Stimulated activated naive B cell treated with anti-CD40 and anti-IgM and Interleukin-4, amounts not matched to agents 10 μg/mL and 1 μg/mL and 100 μg/mL, for 72 hours (primary cell): ENCODE measurements around the gene IL20RA.

Experiments used
- ATAC-seq, 2 donors: fragments of 150-1000 bp; cut with Tn5 transposase; replicated peaks; 2 replicates each; pipeline ENCODE4 v1.10.0; 2021; ENCODE audit warnings: moderate library complexity in 1 of 2
- DNase-seq: peaks from one replicate; pipeline ENCODE4 v3.0.0; 2021
- H3K27ac Mint-ChIP-seq: one replicate; pipeline ENCODE4 v1.8.0; 2022; ENCODE audit warnings: mild to moderate bottlenecking, mixed read lengths
- H3K27me3 Mint-ChIP-seq, 2 donors: one replicate each; pipeline ENCODE4 v1.8.0; 2022; ENCODE audit warnings: mixed read lengths in 2 of 2
- H3K36me3 Mint-ChIP-seq, 2 donors: one replicate each; pipeline ENCODE4 v1.8.0; 2022; ENCODE audit warnings: mixed read lengths in 2 of 2, mild to moderate bottlenecking in 1 of 2
- H3K4me1 Mint-ChIP-seq, 2 donors: one replicate each; pipeline ENCODE4 v1.8.0; 2022; ENCODE audit warnings: mixed read lengths in 2 of 2, mild to moderate bottlenecking in 1 of 2
- H3K4me3 Mint-ChIP-seq, 2 donors: one replicate each; pipeline ENCODE4 v1.8.0; 2022; ENCODE audit warnings: mild to moderate bottlenecking in 2 of 2, mixed read lengths in 2 of 2, moderate library complexity in 1 of 2
- H3K9me3 Mint-ChIP-seq, 2 donors: one replicate each; pipeline ENCODE4 v1.8.0; 2022; ENCODE audit warnings: mixed read lengths in 2 of 2, mild to moderate bottlenecking in 1 of 2

IL20RA gene

DNA sequence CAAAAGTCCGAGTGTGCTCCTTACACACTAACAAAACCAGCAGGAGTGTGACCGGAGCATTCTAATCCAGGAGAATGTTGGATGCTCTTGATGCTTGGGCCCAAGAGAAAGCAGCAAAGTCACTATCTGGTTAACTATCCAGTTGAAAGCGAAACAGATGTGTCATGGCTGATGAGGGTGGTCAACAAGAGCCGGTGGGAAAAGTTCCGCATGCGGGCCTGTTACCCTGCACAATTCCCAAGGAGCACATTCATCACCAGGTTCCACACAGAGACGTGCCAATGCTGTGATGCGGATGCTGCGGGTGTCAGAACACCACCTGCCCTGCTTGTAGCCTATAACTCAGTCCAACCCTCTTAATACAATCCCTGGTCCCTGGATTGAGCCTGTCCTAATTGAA is 38.7 kb downstream of the IL20RA start:
- no peak for ATAC-seq
- Mint-ChIP-seq H3K36me3 (no peaks in the 10 kb centered on the region), H3K27ac (no peak overlapping the region), H3K4me1 (peaks cover 0 to 2% of the 10 kb centered on the region in 2 donors), H3K4me3 (no peak overlapping the region), H3K27me3 (peaks cover 34 to 51% of the 10 kb centered on the region in 2 donors), H3K9me3 (no peaks in the 10 kb centered on the region)
- DNase-seq = no peak

DNA sequence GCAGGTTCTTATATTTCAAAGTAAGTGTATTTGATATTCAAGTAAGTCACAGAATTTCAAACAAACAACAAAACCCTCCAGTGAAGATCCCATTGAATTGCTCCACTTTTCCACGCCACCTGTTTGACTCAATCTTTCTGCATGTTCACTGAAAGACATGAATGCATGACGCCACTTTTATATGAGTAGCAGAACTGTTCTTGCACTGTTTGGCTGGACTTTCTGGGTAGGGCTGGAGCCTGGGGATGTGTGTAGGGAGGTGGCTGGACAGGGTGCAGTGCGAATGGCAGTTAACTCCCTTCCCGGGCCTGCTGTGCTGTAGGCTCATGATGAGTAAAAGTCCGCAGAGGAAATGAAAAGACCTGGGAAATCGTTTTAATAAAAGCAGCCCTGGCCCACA is 39.7 kb downstream of the IL20RA start:
- peaks cover 35 to 50% of the 10 kb centered on the region in 2 donors for H3K27me3 Mint-ChIP-seq
- no peak overlapping the region for H3K4me3 Mint-ChIP-seq
- no peak overlapping the region for H3K27ac Mint-ChIP-seq
- H3K4me1 Mint-ChIP-seq = peaks cover 0 to 2% of the 10 kb centered on the region in 2 donors
- ATAC-seq (no peak), DNase-seq (no peak)
- H3K36me3 Mint-ChIP-seq = no peaks in the 10 kb centered on the region
- H3K9me3 Mint-ChIP-seq = no peaks in the 10 kb centered on the region

DNA sequence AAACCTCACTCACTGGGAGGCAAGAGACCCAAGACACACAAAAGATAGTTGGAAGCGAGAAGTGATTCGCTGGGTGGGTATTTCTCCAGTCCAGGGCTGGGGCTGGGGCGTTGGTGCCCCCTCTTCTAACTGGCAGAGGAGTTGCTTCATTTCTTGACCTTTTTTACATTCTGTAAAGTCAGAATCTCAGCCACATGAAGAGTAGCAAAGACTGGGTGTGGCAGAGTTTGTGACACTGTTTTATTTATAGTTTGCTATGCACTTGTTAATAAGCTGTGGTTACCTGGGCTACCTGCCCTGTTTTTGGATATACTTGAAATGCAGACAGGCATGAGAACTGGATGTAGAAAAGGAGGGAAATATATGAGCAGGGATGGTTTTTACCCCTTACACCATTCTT is 42.3 kb downstream of the IL20RA start:
- H3K4me3 Mint-ChIP-seq = no peak overlapping the region
- H3K9me3 Mint-ChIP-seq = no peaks in the 10 kb centered on the region
- peaks cover 30 to 43% of the 10 kb centered on the region in 2 donors for H3K27me3 Mint-ChIP-seq
- H3K4me1 Mint-ChIP-seq = peaks cover 0 to 2% of the 10 kb centered on the region in 2 donors
- ATAC-seq = no peak
- H3K36me3 Mint-ChIP-seq = no peaks in the 10 kb centered on the region
- H3K27ac Mint-ChIP-seq = no peak overlapping the region
- DNase-seq = no peak

DNA sequence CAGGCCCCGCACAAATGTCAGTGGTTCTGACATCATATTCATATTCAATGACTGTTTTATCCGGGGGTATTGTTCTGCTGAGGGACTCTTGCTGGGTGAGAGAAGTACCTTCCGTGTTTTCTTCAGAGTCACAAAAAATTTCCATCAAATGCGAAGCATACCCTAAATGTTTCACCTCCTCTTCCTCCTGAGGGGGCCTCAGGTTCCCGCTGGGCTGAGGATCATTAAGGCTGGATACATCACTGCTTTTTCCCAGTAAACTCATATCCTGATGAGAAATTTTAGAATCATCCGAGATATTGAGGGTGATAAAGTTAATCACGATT is 42.8 kb downstream of the IL20RA start:
- no peak overlapping the region for H3K4me3 Mint-ChIP-seq
- no peak overlapping the region for H3K27ac Mint-ChIP-seq
- peaks cover 28 to 37% of the 10 kb centered on the region in 2 donors for H3K27me3 Mint-ChIP-seq

DNA sequence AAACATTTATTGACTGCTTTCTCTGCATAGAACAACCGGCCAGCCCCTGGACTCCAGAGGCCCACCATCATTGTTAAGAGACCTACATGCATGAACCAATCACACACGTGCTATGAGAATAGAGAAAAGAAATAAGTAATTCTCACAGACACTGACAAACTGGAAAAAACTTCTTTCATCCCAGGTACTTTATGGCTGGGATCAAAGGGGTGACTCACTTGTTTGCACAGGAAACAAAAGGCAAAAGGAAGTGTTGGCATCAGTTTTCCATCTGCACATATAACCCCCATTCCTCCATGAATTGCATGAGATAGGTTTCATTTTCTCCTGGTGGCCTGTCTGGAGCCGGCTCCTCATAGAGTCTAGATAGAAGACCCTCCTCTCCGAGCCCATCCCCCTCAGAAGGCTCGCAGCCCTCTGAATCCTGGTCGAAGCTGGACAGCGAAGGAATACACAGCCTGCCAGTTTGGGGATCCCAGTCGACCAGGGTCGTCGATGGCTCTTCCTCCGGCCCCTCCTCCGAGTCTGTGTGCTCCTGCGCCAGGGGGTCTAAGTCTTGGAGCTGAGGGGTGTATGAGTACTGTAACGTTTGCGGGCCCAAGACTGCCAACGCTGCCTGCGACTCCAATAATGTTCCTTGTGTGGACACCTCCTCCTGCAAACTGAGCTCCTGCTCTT is 43.3 kb downstream of the IL20RA start:
- H3K4me1 Mint-ChIP-seq = peaks cover 6 to 8% of the 10 kb centered on the region in 2 donors
- ATAC-seq (no peak), DNase-seq (no peak)
- peaks cover 33 to 37% of the 10 kb centered on the region in 2 donors for H3K27me3 Mint-ChIP-seq
- H3K9me3 Mint-ChIP-seq = no peaks in the 10 kb centered on the region
- H3K4me3 Mint-ChIP-seq = no peak overlapping the region
- H3K27ac Mint-ChIP-seq = no peak overlapping the region
- H3K36me3 Mint-ChIP-seq = no peaks in the 10 kb centered on the region

More for the DNA sequence above, 42.8 kb downstream of the IL20RA start:
- Mint-ChIP-seq H3K9me3 (no peaks in the 10 kb centered on the region), H3K36me3 (no peaks in the 10 kb centered on the region), H3K4me1 (peaks cover 3% of the 10 kb centered on the region in 2 donors)
- DNase-seq (no peak), ATAC-seq (no peak)

DNA sequence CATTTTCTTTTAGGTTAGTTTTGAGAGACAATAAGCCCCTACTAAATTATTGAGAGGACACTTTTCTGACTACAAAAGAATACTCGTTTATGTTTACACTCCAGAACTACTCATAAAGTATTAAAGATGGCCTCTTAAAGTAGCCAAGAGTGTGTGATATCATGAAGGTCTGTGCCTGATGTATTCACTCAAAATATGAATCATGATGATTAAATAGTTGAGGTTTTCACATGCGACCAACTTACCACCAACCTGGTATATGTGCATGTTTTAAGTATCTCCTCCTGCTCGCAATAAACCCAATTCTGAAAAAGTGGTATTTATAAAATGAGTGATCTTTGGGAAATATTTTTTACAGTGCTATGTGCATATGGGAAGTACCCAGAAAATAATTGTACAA is 43.9 kb downstream of the IL20RA start:
- no peak overlapping the region for H3K4me3 Mint-ChIP-seq
- peaks cover 36 to 37% of the 10 kb centered on the region in 2 donors for H3K27me3 Mint-ChIP-seq
- peaks cover 6 to 8% of the 10 kb centered on the region in 2 donors for H3K4me1 Mint-ChIP-seq
- no peaks in the 10 kb centered on the region for H3K9me3 Mint-ChIP-seq
- DNase-seq (no peak), ATAC-seq (no peak)
- H3K36me3 Mint-ChIP-seq = no peaks in the 10 kb centered on the region
- no peak overlapping the region for H3K27ac Mint-ChIP-seq

DNA sequence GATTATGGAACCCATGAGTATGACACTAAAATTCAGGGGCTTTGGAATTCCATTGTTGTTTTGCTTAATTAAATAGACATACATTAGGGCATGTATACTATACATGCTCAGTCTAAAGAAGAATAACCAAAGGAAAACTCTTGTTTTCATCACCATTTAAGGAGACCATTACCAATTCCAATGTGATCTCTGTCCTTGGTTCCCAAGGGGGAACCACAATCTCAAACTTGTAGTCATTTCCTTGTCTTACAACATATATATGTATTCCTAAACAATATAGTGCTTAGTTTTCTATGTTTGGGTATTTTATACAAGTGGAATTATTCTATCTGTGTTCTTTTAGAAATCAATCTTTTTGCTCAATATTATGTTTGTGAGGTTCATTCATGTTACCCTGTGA is 49.2 kb downstream of the IL20RA start:
- peaks cover 39 to 45% of the 10 kb centered on the region in 2 donors for H3K27me3 Mint-ChIP-seq
- H3K9me3 Mint-ChIP-seq = no peaks in the 10 kb centered on the region
- DNase-seq (no peak), ATAC-seq (no peak)
- peaks cover 5 to 10% of the 10 kb centered on the region in 2 donors for H3K4me1 Mint-ChIP-seq
- H3K27ac Mint-ChIP-seq = peak overlapping the region; percentile 47
- no peak overlapping the region for H3K4me3 Mint-ChIP-seq
- H3K36me3 Mint-ChIP-seq = no peaks in the 10 kb centered on the region

DNA sequence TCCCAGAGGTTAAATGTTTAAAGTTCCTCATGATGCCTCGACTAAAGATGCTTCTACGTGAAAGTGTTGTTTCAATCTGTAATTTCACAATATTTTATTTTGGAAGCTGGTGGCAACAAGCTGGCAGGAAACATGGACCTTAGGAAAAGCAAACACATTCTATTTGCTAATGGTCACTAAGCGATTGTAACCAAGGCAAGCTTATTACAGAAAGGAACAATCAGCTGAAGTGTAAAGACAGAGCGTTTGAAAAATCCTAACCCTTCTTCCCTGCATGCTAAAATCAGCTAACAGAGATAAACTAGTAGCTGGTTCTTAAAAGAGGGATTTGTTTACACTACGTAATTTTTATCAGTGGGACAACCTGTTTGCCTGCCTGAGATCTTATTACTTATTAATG is 50.0 kb downstream of the IL20RA start:
- Mint-ChIP-seq H3K27ac (no peak overlapping the region), H3K27me3 (peaks cover 40 to 46% of the 10 kb centered on the region in 2 donors), H3K4me3 (no peak overlapping the region), H3K4me1 (peaks cover 7 to 18% of the 10 kb centered on the region in 2 donors), H3K36me3 (no peaks in the 10 kb centered on the region), H3K9me3 (no peaks in the 10 kb centered on the region)
- ATAC-seq = no peak
- DNase-seq = no peak

DNA sequence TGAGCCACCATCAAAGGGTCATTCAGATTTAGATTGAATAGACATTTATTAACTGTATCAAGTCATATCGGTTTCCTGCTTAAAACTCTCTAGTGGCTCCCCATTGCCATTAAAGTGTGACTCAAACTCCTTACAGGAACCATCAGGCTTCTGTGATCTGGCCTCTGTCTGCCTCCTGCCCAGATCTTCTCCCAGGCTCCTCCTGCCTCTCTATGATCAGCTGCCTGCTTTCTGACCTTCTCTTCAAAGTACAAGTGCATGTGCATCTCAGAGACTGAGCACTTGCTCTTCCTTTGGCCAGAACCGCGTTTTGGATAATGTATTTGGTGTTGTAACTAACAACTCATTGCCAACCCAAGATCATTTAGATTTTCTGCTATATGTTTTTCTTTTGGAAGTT is 52.7 kb downstream of the IL20RA start:
- Mint-ChIP-seq H3K9me3 (no peaks in the 10 kb centered on the region), H3K4me3 (no peak overlapping the region), H3K27me3 (peaks cover 61 to 68% of the 10 kb centered on the region in 2 donors), H3K4me1 (peaks cover 10 to 23% of the 10 kb centered on the region in 2 donors), H3K27ac (no peak overlapping the region), H3K36me3 (no peaks in the 10 kb centered on the region)
- ATAC-seq = no peak
- no peak for DNase-seq

DNA sequence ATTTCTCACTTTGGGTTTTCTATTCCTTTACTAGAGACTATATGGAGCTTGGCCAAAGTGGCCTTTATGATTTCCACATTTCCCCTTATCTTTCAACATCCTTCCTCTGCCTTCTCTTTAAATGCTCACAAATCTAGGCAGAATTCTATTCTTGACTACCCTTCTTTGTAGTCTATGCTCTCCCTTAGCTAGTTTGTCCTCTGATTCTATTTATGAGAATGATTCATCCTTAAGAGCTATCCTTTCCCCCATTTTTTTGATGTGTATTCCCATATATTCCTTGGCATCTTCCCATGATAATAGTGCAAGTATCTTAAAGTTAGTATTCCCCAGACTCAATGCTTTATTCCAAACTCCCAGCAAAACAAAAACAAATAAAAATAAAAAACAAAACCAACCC is 53.1 kb downstream of the IL20RA start:
- Mint-ChIP-seq H3K4me3 (no peak overlapping the region), H3K4me1 (peaks cover 6 to 18% of the 10 kb centered on the region in 2 donors), H3K27me3 (peaks cover 56 to 69% of the 10 kb centered on the region in 2 donors), H3K36me3 (no peaks in the 10 kb centered on the region), H3K9me3 (no peaks in the 10 kb centered on the region), H3K27ac (no peak overlapping the region)
- DNase-seq (no peak), ATAC-seq (no peak)

DNA sequence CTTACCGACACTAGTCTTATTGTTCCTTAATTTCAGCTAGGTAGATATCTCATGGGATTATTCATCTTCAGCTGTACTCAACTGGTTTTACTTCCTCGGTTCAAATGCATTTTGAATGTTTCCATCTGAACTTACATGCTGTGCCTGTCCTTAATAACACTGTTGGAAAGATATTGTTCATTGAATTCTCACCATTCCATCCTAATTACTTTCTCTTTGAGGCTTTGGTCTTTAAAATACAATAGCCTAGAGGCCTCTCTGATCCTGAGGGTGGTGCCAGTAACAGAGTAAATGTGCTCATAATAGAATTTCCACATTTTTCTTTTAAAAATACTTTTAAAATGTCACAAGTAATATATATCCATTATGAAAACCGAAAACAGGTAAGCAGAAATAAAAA is 54.0 kb downstream of the IL20RA start:
- Mint-ChIP-seq H3K4me3 (no peak overlapping the region), H3K27me3 (peaks cover 55 to 77% of the 10 kb centered on the region in 2 donors), H3K36me3 (no peaks in the 10 kb centered on the region), H3K4me1 (peaks cover 5 to 15% of the 10 kb centered on the region in 2 donors), H3K27ac (no peak overlapping the region), H3K9me3 (no peaks in the 10 kb centered on the region)
- ATAC-seq (no peak), DNase-seq (no peak)

DNA sequence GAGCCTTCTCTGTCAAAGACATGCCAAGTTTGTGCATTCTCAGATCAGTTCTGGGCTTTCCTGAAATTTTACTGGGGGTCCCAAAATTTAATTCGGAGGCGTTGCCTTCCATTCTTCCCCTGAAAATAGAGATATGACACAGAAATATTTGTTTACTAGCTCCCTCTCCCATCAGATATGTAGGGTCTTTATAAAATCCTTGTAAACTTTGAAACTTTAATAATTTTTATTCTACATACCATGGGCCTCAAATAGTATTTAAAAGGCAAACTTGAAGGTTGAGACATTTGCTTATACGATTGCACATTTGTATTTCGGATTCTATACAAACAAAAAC is 54.6 kb downstream of the IL20RA start:
- H3K27me3 Mint-ChIP-seq = peaks cover 52 to 76% of the 10 kb centered on the region in 2 donors
- peaks cover 5 to 15% of the 10 kb centered on the region in 2 donors for H3K4me1 Mint-ChIP-seq

DNA sequence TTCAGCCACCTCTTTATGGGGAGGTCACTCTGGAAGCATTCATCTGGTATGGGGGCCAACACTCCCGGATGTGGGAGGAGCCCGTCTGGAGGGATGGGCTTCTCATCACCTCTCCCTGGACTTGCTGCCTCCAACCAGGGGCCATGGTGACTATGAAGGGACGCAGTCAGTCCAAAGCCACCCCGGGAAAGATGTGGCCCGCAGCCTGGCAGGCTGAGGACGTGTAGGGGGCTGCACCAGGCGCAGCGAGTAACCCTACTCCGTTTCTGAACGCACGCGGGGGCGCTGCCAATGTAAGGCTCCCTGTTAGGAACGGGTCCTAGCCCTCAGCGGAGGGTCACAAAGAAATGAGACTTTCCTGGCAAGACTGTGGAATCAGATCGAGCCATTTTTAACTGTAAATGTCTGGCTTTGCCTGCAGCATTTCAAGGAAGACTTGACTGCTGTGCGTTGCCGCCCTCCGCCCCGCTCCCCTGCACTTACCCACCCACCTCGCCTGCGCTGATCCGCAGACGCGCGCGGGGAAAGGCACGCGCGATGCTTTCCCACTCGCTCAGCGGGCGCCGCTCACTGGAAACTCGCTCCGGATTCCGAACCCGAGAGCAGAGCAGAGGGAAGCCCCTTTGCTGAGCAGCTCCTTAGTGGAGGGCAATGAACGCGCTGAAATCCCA is 55.1 kb downstream of the IL20RA start:
- Mint-ChIP-seq H3K4me1 (peaks cover 5 to 15% of the 10 kb centered on the region in 2 donors), H3K36me3 (no peaks in the 10 kb centered on the region), H3K4me3 (peak overlapping the region; percentile 66 to 75), H3K27ac (no peak overlapping the region), H3K27me3 (peaks cover 52 to 71% of the 10 kb centered on the region in 2 donors), H3K9me3 (no peaks in the 10 kb centered on the region)
- ATAC-seq = peak in 1 of 2 donors; percentile 41
- DNase-seq = no peak

More for the DNA sequence above, 54.6 kb downstream of the IL20RA start:
- ATAC-seq = no peak
- H3K9me3 Mint-ChIP-seq = no peaks in the 10 kb centered on the region
- DNase-seq = no peak
- no peaks in the 10 kb centered on the region for H3K36me3 Mint-ChIP-seq
- no peak overlapping the region for H3K27ac Mint-ChIP-seq
- H3K4me3 Mint-ChIP-seq = peak overlapping the region; percentile 66 to 75

DNA sequence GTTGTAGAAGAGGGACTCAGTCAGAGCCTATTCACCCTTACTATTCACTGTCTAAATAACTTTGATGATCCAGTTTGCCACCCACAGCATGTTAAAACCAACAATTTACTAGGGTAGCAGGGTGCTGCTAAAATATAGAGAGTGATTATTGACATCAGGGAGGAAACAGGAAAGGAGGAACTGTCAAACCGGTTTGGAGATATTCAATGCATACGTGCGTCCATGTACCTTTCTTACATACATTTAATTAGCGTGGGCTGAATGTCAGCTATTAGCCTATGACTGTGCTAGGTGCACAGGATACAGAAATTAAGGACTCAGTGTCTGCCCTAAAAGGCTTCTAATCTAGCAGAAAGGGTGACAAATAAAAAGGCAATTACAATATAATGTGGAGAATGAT is 57.2 kb downstream of the IL20RA start:
- Mint-ChIP-seq H3K36me3 (no peaks in the 10 kb centered on the region), H3K4me1 (peaks cover 5 to 15% of the 10 kb centered on the region in 2 donors), H3K27me3 (peaks cover 53 to 58% of the 10 kb centered on the region in 2 donors), H3K9me3 (no peaks in the 10 kb centered on the region), H3K27ac (no peak overlapping the region), H3K4me3 (no peak overlapping the region)
- DNase-seq (no peak), ATAC-seq (no peak)

DNA sequence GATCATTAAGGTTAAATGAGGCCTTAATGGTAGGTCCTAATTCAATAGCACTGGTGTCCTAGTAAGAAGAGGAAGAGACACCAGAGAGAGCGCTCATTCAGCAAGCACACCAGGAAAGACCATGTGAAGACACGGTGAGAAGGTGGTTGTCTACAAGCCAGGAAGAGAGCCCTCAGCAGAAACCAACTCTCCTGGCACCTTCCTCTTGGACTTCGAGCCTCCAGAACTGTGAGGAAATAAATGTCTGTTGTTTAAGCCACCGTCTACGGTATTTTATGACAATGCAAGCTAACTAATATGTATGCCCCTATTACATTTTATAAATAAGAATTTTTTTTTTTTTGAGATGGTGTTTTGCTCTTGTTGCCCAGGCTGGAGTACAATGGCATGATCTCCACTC is 59.3 kb downstream of the IL20RA start:
- ATAC-seq = no peak
- DNase-seq = no peak
- no peaks in the 10 kb centered on the region for H3K36me3 Mint-ChIP-seq
- H3K4me3 Mint-ChIP-seq = no peak overlapping the region
- H3K9me3 Mint-ChIP-seq = no peaks in the 10 kb centered on the region
- peaks cover 5 to 13% of the 10 kb centered on the region in 2 donors for H3K4me1 Mint-ChIP-seq
- H3K27ac Mint-ChIP-seq = no peak overlapping the region
- H3K27me3 Mint-ChIP-seq = peaks cover 40 to 43% of the 10 kb centered on the region in 2 donors
